ENCODE measurements around the gene DACH1.

DNA sequence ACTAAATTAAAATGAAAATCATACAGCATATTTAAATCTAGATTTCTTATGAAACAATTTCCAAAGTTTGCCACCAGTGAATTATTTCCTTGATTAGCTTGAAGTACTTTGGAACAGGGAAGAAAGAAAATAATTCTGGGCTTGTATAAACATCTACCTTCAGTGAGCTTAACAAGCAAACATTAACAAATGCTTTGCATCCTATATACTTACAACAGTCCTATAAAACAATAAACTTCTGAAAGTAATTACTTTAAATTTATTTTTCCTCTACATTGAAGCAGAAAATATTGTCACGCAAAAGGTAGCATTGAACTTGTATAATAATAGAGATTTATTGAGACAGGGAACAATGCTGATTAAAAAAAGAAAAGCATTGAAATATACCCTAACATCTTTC, 164.8 kb downstream of the DACH1 start:
- TF ChIP-seq, protein P1, sequence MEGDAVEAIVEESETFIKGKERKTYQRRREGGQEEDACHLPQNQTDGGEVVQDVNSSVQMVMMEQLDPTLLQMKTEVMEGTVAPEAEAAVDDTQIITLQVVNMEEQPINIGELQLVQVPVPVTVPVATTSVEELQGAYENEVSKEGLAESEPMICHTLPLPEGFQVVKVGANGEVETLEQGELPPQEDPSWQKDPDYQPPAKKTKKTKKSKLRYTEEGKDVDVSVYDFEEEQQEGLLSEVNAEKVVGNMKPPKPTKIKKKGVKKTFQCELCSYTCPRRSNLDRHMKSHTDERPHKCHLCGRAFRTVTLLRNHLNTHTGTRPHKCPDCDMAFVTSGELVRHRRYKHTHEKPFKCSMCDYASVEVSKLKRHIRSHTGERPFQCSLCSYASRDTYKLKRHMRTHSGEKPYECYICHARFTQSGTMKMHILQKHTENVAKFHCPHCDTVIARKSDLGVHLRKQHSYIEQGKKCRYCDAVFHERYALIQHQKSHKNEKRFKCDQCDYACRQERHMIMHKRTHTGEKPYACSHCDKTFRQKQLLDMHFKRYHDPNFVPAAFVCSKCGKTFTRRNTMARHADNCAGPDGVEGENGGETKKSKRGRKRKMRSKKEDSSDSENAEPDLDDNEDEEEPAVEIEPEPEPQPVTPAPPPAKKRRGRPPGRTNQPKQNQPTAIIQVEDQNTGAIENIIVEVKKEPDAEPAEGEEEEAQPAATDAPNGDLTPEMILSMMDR (IDR thresholded peaks at IDR 0.05 in 4 of 5, conservative IDR thresholded peaks at IDR 0.05 in 1 of 5) = no peak
- no peak for TF ChIP-seq POLR2A (IDR thresholded peaks at IDR 0.05)
